Caco-2 (cell line): ENCODE results near the gene GAS7. TPM values are rescaled to one million over a fixed set of nuclear protein-coding genes. Genes with fewer than 3 reads are reported as not detected.

ENCODE experiments used
- BruUV-seq: library from RNA; stranded (reverse); fragments of 400-500 nt; replicated peaks from 2 replicates; lab custom pipeline; 2021; lab: Mats Ljungman, UMichigan
- CTCF ChIA-PET: fragments of 300-600 bp; sonication (Branson Sonifier 250); formaldehyde crosslinking; loops from one replicate; lab custom pipeline; 2022; ENCODE audit warnings: antibody characterized with exemption; lab: Charles Lee
- POLR2A ChIA-PET: fragments of 300-600 bp; sonication (Branson Sonifier 250); formaldehyde crosslinking; loops from one replicate; lab custom pipeline; 2022; ENCODE audit warnings: antibody characterized with exemption; lab: Charles Lee
- DNase-seq, 2 experiments: peaks; one replicate each; pipeline versions ENCODE4 v3.0.0 to v3.0.0-alpha.2; 2020 to 2022
- H3K27me3 ChIP-seq: replicated peaks from 2 replicates; pipeline ENCODE4 v1.6.0; 2011; ENCODE audit warnings: low read length; ENCODE audit not compliant: control insufficient read depth, insufficient read depth
- H3K36me3 ChIP-seq: 2 replicates; pipeline ENCODE4 v1.5.1; 2011; ENCODE audit warnings: low read length; ENCODE audit not compliant: control insufficient read depth, insufficient read depth
- H3K4me1 ChIP-seq: fragments of 250-450 bp; sonication (Bioruptor Pico); 2 replicates; pipeline ENCODE4 v1.5.1; 2020; ENCODE audit warnings: mild to moderate bottlenecking
- H3K4me3 ChIP-seq: 2 replicates; pipeline ENCODE4 v1.5.1; 2011; ENCODE audit warnings: low read depth, mild to moderate bottlenecking, control low read depth, low read length
- H3K9me3 ChIP-seq: fragments of 250-450 bp; sonication (Bioruptor Pico); 2 replicates; pipeline ENCODE4 v1.5.1; 2020; ENCODE audit warnings: mild to moderate bottlenecking, moderate library complexity
- H3K27ac Mint-ChIP-seq: one replicate; pipeline ENCODE4 v1.8.0; 2022; ENCODE audit warnings: mixed read lengths; ENCODE audit not compliant: unreplicated experiment
- H3K27me3 Mint-ChIP-seq: one replicate; pipeline ENCODE4 v1.8.0; 2022; ENCODE audit warnings: mixed read lengths; ENCODE audit not compliant: insufficient read depth, unreplicated experiment
- H3K36me3 Mint-ChIP-seq: one replicate; pipeline ENCODE4 v1.8.0; 2022; ENCODE audit warnings: mild to moderate bottlenecking, mixed read lengths; ENCODE audit not compliant: insufficient read depth, unreplicated experiment
- H3K4me1 Mint-ChIP-seq: one replicate; pipeline ENCODE4 v1.8.0; 2022; ENCODE audit warnings: low read depth, mixed read lengths; ENCODE audit not compliant: unreplicated experiment
- H3K4me3 Mint-ChIP-seq: one replicate; pipeline ENCODE4 v1.8.0; 2022; ENCODE audit warnings: mild to moderate bottlenecking, moderate library complexity, mixed read lengths; ENCODE audit not compliant: unreplicated experiment
- H3K9me3 Mint-ChIP-seq: one replicate; pipeline ENCODE4 v1.8.0; 2022; ENCODE audit warnings: mixed read lengths; ENCODE audit not compliant: unreplicated experiment
- intact Hi-C: fragments of 100-400 bp; cut with micrococcal nuclease; formaldehyde crosslinking; loops from one replicate; pipeline ENCODE4 v1.10.0; 2022; ENCODE audit not compliant: unreplicated experiment
- total RNA-seq: library from RNA; stranded (reverse); gene quantifications from 2 replicates; pipeline ENCODE4 v1.2.3, GENCODE V29; 2022
- TF ChIP-seq, protein P1 (sequence below), 2 experiments: fragments of 200-600 bp in 1 of 2; IDR thresholded peaks; 1 replicate in 1 of 2; 2 replicates in 1 of 2; pipeline versions ENCODE4 v1.5.1 to v1.8.0; 2011 to 2022; ENCODE audit warnings: antibody characterized with exemption in 1 of 2, control low read depth in 1 of 2, inconsistent platforms in 1 of 2, low read depth in 1 of 2, low read length in 1 of 2, mild to moderate bottlenecking in 1 of 2, moderate library complexity in 1 of 2; ENCODE audit not compliant: insufficient read depth in 1 of 2, severe bottlenecking in 1 of 2, unreplicated experiment in 1 of 2

Gene GAS7
- total RNA-seq, 1 experiment from 2014 or later: 0.34 TPM

DNA sequence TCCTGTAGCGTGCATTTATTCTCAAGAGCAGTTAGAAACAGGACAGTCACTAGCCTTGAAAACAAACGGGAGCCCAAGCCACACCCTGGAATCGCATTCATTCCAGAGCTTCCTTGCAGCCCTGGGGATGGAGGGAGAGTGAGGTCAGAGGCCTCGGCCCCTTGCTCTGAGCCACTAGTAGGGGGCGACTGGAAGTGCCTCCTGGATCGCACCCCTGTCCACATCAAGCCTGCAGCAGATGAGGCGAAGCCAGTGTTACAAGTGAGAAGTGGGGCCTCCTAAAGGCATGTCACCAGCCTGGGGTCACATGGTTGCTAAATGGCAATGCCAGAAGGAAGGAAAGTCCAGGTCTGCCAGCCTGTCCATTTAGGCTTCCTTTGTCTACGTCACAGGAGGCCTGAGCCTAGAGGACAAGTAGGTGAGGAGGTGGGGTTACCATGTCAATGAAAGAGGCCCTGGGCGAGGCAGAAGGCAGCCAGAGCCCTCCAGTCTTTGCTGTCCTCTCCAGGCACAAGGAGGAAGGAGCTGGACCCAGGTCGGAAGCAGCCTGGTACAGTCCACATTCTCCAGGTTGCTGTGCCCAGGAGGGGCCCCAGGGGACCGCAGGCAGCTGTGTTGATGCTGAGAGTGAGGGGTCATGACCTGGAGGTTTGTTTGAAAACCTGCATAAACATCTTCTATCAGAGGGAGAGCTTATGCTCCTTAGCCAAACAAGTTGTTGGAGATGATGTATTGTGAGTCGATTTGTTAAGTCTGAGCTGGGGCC, 290.3 kb downstream of the GAS7 start:
- BruUV-seq: no TSS peak
- no peaks in the 10 kb centered on the region for H3K27me3 ChIP-seq
- ChIA-PET POLR2A (no interaction called here), CTCF (no interaction called here)
- no peaks in the 10 kb centered on the region for H3K36me3 ChIP-seq
- Mint-ChIP-seq H3K9me3 (no peaks in the 10 kb centered on the region), H3K36me3 (no peaks in the 10 kb centered on the region), H3K4me3 (no peak overlapping the region), H3K4me1 (no peaks in the 10 kb centered on the region), H3K27ac (no peak overlapping the region), H3K27me3 (peaks cover 7% of the 10 kb centered on the region)
- DNase-seq: no peak
- H3K9me3 ChIP-seq: no peaks in the 10 kb centered on the region
- TF ChIP-seq, protein P1, sequence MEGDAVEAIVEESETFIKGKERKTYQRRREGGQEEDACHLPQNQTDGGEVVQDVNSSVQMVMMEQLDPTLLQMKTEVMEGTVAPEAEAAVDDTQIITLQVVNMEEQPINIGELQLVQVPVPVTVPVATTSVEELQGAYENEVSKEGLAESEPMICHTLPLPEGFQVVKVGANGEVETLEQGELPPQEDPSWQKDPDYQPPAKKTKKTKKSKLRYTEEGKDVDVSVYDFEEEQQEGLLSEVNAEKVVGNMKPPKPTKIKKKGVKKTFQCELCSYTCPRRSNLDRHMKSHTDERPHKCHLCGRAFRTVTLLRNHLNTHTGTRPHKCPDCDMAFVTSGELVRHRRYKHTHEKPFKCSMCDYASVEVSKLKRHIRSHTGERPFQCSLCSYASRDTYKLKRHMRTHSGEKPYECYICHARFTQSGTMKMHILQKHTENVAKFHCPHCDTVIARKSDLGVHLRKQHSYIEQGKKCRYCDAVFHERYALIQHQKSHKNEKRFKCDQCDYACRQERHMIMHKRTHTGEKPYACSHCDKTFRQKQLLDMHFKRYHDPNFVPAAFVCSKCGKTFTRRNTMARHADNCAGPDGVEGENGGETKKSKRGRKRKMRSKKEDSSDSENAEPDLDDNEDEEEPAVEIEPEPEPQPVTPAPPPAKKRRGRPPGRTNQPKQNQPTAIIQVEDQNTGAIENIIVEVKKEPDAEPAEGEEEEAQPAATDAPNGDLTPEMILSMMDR (IDR thresholded peaks at IDR 0.05; ENCODE audit: insufficient read depth in 1 of 2, low read depth in 1 of 2, low read length in 1 of 2, severe bottlenecking in 1 of 2, unreplicated experiment in 1 of 2): no peak
- intact Hi-C loops: no loop called here
- H3K4me1 ChIP-seq: no peaks in the 10 kb centered on the region
- H3K4me3 ChIP-seq: no peak overlapping the region

DNA sequence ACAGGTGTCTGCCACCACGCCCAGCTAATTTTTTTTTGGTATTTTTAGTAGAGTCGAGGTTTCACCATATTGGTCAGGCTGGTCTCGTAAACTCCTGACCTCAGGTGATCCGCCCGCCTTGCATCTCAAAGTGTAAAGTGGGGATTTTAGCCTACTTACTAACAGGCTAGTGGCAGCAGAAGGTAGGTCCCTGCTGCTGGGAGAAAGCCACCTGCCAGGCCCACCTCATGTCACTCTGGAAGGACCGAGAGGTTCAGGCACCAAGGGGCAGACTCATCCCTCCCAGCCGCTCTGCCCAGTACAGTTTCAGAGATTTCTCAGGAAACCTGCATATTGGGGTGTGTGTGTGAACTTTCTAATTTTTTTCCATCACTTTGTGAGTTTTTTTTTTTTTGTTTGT, 291.3 kb downstream of the GAS7 start:
- intact Hi-C loops: no loop called here

DNA sequence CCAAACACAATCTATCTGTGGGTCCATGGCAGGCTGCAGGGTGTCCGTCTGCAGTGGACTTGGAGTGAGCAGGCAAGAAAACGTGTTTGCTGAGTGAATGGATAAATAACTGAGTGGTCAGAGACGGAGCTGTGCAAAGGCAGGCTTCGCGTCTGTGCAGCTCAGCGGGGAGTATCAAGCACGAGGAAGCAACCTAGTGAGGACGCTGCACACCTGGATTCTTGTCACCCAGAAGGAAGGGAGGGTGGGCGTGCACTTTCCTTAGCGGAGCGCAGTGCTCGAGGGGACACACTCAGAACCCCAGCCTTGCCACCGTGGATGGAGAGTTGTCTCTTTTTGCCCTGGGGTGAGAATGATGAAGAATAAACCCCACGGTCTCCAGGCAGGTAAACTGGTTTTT, 291.8 kb downstream of the GAS7 start:
- peaks cover 3% of the 10 kb centered on the region for H3K27me3 Mint-ChIP-seq
- intact Hi-C loops: no loop called here
- ChIA-PET POLR2A (no interaction called here), CTCF (no interaction called here)
- Histone ChIP-seq H3K9me3 (no peaks in the 10 kb centered on the region), H3K4me1 (no peaks in the 10 kb centered on the region), H3K27me3 (no peaks in the 10 kb centered on the region), H3K36me3 (no peaks in the 10 kb centered on the region), H3K4me3 (no peak overlapping the region)
- no peak overlapping the region for H3K27ac Mint-ChIP-seq
- no peaks in the 10 kb centered on the region for H3K36me3 Mint-ChIP-seq
- no peak overlapping the region for H3K4me3 Mint-ChIP-seq
- no TSS peak for BruUV-seq
- DNase-seq: no peak
- TF ChIP-seq, protein P1 (IDR thresholded peaks at IDR 0.05; ENCODE audit: insufficient read depth in 1 of 2, low read depth in 1 of 2, low read length in 1 of 2, severe bottlenecking in 1 of 2, unreplicated experiment in 1 of 2): no peak
- H3K9me3 Mint-ChIP-seq: no peaks in the 10 kb centered on the region
- no peaks in the 10 kb centered on the region for H3K4me1 Mint-ChIP-seq

More for the DNA sequence above, 291.3 kb downstream of the GAS7 start:
- CTCF ChIA-PET: no interaction called here
- Mint-ChIP-seq H3K27ac (no peak overlapping the region), H3K4me1 (no peaks in the 10 kb centered on the region), H3K27me3 (peaks cover 3% of the 10 kb centered on the region), H3K9me3 (no peaks in the 10 kb centered on the region), H3K4me3 (no peak overlapping the region), H3K36me3 (no peaks in the 10 kb centered on the region)
- TF ChIP-seq, protein P1 (IDR thresholded peaks at IDR 0.05; ENCODE audit: insufficient read depth in 1 of 2, low read depth in 1 of 2, low read length in 1 of 2, severe bottlenecking in 1 of 2, unreplicated experiment in 1 of 2): no peak
- Histone ChIP-seq H3K27me3 (no peaks in the 10 kb centered on the region), H3K4me1 (no peaks in the 10 kb centered on the region), H3K9me3 (no peaks in the 10 kb centered on the region), H3K36me3 (no peaks in the 10 kb centered on the region), H3K4me3 (no peak overlapping the region)
- POLR2A ChIA-PET: no interaction called here
- BruUV-seq: no TSS peak
- no peak for DNase-seq
